Smooth muscle cell of the brain vasculature (primary cell): ENCODE measurements around the gene NFXL1.

Experiments
- DNase-seq: peaks from one replicate; pipeline ENCODE4 v3.0.0-alpha.2; 2012; ENCODE audit warnings: low read depth, low spot score

Gene NFXL1

GRCh38 chr4:47835494-47835893 lies 78.9 kb downstream of the NFXL1 start:
- DNase-seq: no peak

GRCh38 chr4:47831026-47831679 lies 83.2 kb downstream of the NFXL1 start:
- no peak for DNase-seq

DNA sequence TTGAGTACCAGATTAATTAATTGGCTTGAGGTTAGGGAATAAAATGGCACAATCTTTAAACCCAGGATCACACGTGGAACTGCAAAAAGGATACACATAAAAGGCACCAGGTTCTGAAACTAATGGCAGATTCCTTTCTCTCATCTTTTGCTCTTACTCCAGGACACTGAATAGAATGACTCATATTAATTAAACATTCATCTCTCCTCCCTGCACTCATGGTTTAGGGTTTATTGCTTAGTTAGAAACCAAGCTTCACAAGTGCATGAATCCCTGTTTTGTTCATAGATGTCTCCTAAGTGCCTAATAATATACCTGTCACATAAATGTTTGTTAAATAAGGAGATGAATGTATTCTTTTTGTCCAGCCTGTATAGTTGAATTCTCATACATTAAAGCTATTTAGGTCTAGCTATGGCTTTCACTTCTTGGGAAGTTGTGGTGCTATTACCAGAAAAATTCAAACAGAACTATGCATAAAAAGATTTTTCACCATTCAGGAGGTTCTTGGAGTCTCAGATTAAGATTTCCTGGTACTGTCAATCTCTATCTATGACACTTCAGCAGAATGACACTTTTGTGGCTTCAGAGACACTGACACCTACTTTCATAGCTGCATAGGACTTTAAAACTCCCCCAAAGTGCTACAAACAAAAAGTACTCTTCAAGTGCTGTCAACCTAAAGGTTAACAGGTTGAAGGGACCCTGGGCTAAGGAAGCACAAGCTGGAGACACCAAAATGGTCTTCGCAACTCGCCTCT lies 83.9 kb downstream of the NFXL1 start:
- no peak for DNase-seq

DNA sequence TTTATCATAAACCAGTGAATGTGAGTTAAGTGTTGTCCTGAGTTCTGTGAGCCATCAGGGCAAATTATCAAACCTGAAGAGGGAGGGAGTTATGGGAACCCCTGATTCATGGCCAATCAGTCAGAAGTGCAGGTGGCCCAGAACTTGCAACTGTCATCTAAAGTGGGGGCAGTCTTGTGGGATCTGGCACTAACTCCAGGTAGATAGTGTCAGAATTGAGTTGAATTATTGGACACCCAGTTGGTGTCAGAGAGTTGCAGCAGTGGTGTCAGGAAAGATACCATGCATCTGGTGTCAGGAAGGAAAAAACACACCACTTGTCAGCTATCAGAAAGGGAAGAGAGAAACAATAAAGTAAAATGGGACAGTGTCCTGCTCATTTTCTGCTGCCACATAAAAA lies 84.9 kb downstream of the NFXL1 start:
- no peak for DNase-seq

DNA sequence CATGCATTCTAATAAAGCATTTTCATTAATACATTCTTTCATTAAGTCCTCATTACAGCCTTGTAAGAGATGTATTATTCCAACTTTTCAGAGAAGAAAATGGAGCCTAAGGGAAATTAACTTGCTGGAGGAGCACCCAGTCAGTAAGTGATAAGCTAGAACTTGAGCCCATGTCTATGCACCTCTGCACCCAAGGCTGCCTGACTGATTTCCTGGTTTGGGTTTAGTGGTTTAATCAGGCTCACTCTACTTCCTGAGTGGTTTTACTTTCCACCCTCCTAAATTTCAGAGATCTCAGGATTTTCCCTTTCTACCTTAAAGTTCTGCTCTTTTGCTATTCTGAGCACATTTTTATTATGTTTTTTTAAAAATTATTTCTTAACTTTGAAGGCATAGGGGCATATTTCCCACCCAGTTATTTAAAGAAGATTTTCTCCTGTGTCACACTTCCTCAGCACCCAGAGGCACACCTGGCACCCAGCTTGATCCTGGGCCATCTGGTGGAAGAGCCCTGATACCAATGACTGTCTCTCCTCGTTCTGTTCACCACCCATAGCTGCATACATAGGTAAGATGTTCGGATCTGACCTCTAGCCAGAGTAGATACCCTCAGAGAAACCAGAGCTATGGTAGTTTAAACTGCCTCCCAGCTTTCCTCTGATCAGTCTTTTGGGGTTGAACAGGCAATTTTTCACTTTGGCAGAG lies 86.9 kb downstream of the NFXL1 start:
- no peak for DNase-seq

- DNase-seq: no peak
Observed at GRCh38 chr4:47824840-47825239, 89.5 kb downstream of the NFXL1 start.

- no peak for DNase-seq
Observed at GRCh38 chr4:47819178-47819577, 95.2 kb downstream of the NFXL1 start.

GRCh38 chr4:47817275-47817674 lies 97.1 kb downstream of the NFXL1 start:
- DNase-seq: no peak

DNA sequence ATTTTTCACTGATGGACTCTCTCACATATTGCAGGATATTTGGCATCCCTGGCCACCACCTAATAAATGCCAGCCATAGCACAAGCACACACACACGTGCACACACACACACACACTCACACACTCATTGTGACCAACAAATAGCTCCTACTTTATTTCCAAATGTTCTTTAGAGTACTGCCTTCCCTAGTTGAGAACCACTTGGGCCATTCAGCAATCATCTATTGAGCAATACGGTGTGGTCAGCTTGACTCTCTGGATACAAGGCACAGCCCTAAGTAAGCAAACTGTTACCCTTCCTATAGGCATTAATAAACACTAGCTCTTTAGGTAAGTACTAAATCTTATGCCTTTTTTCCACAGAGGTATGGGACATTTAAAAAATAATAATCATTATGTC lies 97.6 kb downstream of the NFXL1 start:
- no peak for DNase-seq

DNA sequence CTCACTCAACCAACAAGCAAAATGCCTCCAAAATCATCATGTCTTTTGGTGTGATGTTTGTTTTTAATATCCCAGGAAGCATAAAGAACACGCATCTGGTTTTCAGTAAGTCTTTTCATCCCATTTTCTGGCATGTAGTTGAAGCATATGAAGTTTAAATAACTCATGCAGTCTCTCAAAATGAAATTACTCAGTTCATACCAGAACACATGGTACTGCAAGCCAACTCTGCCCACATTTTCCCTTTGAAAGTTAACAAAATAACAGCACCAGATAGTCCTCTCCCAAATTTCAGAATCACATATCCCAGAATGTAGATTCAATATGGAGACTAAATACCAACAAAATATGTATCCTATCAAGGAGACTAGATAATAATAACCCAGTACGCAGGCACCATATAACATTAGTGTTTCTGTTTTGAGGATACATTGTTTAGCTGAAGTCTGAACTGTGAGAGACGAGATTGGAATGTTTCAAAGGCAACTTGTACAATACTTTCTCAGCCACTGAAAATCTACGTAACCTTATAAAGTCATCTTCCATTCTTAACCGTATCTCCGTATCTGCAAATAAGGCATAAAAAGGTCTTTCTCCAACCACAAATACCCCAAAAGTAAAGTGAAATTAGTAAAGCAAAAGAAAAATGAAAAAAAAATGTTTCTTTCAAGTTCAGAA lies 99.6 kb downstream of the NFXL1 start:
- no peak for DNase-seq

- DNase-seq: no peak
Observed at GRCh38 chr4:47809654-47810203, 104.7 kb downstream of the NFXL1 start.

DNA sequence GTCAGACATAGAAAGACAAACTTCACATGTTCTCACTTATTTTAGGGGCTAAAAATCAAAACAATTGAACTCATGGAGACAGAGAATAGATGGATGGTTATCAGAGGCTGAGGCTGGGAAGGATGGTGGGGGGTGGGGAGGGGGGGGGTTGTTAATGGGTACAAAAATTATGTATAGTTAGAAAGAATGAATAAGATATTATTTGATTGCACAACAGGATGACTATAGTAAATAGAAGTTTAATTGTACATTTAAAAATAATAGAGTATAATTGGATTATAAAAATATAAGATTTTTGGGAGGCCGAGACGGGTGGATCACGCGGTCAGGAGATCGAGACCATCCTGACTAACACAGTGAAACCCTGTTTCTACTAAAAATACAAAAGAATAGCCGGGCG lies 109.8 kb downstream of the NFXL1 start:
- DNase-seq: no peak

- DNase-seq: no peak
Observed at GRCh38 chr4:47801481-47802002, 112.8 kb downstream of the NFXL1 start.

DNA sequence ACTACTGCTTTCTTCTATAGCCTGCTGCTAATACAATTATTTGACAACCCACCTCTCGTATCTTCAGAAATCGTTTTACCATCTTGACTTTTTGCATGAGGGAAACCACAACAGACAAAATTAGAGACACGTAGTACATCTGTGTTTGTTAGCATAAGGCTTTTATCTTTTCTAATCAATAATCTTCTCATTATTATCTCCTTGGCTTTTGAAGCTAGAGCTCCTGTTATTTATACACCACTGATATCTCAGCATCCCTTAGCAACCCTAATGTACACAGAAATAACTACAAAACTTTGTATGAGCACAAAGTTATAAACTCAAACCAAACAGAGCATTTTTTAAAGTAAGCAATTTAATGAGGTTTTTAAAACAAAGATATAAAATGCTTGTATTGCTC lies 116.2 kb downstream of the NFXL1 start:
- no peak for DNase-seq
